Lower leg skin (tissue), 4 donors: Measurements from ENCODE around the gene SOX6. TPM values are rescaled to one million over a fixed set of nuclear protein-coding genes. Genes with fewer than 3 reads are reported as not detected.
"Not testable (repeated sequence)": the region's sequence is repeated elsewhere in the genome, so short reads cannot be mapped to it uniquely, and the experiment has no call there.

Experiments used
- DNase-seq, 2 donors: peaks; one replicate each; pipeline ENCODE4 v3.0.0-alpha.2; 2019; ENCODE audit warnings: low spot score in 2 of 2
- H3K4me3 ChIP-seq: fragments of 200-600 bp; sonication (generic); 2 replicates; pipeline ENCODE4 v1.5.1; 2017; ENCODE audit warnings: mild to moderate bottlenecking, low read depth; ENCODE audit not compliant: poor library complexity, severe bottlenecking
- POLR2A ChIP-seq, 2 donors: fragments of 450-650 bp; IDR thresholded peaks; one replicate each; pipeline ENCODE4 v1.6.1; 2016 to 2017; ENCODE audit warnings: antibody characterized with exemption in 2 of 2, mild to moderate bottlenecking in 1 of 2, moderate library complexity in 1 of 2
- WGBS, 2 donors: methylation state at CpG; one replicate each; pipeline ENCODE4 v1.1.5; 2018; 5-methylcytosine and 5-hydroxymethylcytosine counted together
- intact Hi-C: fragments of 100-400 bp; cut with DNase I; formaldehyde crosslinking; loops from one replicate; pipeline ENCODE4 v1.15.0; 2023; ENCODE audit warnings: low total_unique reads
- total RNA-seq, 4 donors: library from RNA; depleted of rRNA; stranded (reverse); fragments of >200 nt; gene quantifications; one replicate each; pipeline ENCODE4 v1.1.0, GENCODE V29; 2016
- TF ChIP-seq, protein P1 (sequence below), 3 donors: fragments of 450-650 bp; IDR thresholded peaks; one replicate each; pipeline ENCODE4 v1.5.1; 2016; ENCODE audit warnings: antibody characterized with exemption in 3 of 3, mild to moderate bottlenecking in 3 of 3, moderate library complexity in 2 of 3

Gene SOX6
- total RNA-seq, 4 donors from 2014 or later, result 11.2 to 31.8 (median 11.6) TPM

DNA sequence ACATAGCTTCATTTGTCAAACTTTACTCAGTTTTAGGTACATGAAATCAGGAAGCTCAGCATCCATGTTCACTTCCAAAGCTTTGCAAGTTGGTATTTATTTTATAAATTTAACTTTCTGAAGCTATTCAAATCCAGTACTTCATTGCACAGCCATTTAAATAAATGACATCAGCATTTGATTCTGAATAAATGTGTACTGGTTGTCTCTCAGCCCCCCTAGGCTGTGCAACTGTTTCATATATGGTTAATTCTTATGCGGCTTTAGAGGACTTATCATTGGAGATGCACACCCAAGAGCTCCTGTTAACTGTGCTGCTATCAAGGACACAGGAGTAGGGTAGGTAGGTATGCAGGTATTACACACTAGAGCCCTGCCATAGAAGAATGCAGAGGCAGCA is 325.1 kb downstream of the SOX6 start:
- no peak overlapping the region for H3K4me3 ChIP-seq
- DNase-seq, result no peak
- 83 to 96% methylated on average over 1 of the region's 1 CpG for WGBS, 2 donors
- no peak for TF ChIP-seq POLR2A (IDR thresholded peaks at IDR 0.05)
- TF ChIP-seq, protein P1, sequence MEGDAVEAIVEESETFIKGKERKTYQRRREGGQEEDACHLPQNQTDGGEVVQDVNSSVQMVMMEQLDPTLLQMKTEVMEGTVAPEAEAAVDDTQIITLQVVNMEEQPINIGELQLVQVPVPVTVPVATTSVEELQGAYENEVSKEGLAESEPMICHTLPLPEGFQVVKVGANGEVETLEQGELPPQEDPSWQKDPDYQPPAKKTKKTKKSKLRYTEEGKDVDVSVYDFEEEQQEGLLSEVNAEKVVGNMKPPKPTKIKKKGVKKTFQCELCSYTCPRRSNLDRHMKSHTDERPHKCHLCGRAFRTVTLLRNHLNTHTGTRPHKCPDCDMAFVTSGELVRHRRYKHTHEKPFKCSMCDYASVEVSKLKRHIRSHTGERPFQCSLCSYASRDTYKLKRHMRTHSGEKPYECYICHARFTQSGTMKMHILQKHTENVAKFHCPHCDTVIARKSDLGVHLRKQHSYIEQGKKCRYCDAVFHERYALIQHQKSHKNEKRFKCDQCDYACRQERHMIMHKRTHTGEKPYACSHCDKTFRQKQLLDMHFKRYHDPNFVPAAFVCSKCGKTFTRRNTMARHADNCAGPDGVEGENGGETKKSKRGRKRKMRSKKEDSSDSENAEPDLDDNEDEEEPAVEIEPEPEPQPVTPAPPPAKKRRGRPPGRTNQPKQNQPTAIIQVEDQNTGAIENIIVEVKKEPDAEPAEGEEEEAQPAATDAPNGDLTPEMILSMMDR (IDR thresholded peaks at IDR 0.05), result no peak
- intact Hi-C loops, result no loop called here

DNA sequence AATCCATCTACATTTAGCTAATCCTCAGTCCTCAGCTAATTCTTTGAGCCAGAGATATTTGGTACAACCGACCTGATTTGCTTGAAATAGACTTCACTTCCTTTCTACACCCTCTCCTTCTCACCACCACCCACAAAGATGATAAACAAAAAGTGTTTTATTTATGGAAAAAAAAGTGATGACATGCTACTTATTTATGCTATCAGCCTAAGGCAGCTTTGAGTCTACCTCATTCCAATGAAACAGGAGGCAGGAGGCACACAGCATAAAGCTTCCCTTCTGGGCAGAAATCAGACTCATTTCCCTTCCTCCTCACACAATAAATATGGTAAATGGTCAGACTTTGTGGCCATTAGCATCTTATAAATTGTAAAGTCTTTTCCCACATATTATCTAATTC is 325.7 kb downstream of the SOX6 start:
- 27 to 29% methylated on average over 1 of the region's 1 CpG for WGBS, 2 donors
- intact Hi-C loops, result no loop called here
- DNase-seq, result no peak
- TF ChIP-seq, protein P1 (IDR thresholded peaks at IDR 0.05), result no peak
- TF ChIP-seq POLR2A (IDR thresholded peaks at IDR 0.05), result no peak
- no peak overlapping the region for H3K4me3 ChIP-seq

DNA sequence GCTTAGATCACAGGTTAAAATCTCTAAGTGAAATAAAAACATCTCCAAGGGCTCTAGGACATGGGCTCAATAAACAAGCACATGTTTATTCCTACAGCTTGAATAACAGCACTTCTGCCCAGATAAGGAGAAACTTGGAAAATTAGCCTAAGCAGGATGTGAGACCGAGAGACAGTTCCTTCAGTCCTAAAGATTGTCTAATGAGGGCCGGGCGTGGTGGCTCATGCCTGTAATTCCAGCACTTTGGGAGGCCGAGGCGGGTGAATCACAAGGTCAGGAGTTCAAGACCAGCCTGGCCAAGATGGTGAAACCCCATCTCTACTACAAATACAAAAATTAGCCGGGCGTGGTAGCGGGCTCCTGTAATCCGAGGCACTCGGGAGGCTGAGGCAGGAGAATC is 327.2 kb downstream of the SOX6 start:
- H3K4me3 ChIP-seq, DNase-seq, intact Hi-C loops: not testable (repeated sequence)
- 95 to 97% methylated on average over 10 of the region's 10 CpGs for WGBS, 2 donors

DNA sequence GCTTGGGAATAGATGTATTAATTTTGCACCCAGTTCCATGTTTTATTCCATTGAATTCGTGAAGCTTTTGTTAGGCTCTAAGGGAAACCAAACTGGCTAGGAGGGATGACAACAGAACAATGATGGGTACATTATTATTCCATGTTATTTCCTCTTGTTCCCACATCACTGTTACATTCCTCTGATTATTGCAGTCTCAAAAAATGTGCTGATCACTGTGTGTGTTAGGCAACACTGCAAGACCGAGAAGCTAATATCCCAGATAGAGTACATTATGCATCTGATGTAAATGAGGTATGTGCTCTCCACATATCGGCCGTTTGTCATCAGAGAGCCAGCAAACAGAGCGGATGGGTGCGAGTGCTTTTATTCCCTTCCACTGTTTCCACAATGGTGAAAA is 327.9 kb downstream of the SOX6 start:
- WGBS, 2 donors, result 77 to 89% methylated on average over 6 of the region's 6 CpGs
- no peak overlapping the region for H3K4me3 ChIP-seq
- intact Hi-C loops, result no loop called here
- DNase-seq, result no peak
- TF ChIP-seq POLR2A (IDR thresholded peaks at IDR 0.05), result no peak
- TF ChIP-seq, protein P1 (IDR thresholded peaks at IDR 0.05), result no peak

DNA sequence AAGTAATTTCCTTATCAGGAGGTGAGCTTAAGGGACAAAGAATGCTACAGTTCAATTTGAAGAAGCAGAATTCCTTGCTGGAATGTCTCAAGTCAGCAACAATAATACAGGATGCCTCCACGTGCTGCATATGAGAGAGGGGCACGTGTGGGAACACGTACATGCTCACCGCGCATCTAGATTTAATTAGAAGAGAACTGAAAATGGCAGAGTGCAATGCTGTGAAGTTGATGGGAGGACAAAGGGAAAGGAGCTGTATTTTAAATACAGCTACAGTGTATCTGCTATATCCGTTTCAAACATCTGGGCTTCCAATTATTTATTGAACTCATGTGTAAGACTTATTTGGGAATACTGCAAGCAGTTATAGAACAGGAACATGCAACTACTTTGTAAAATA is 328.7 kb downstream of the SOX6 start:
- intact Hi-C loops, result no loop called here
- WGBS, 2 donors, result 70 to 78% methylated on average over 6 of the region's 6 CpGs
- H3K4me3 ChIP-seq, result no peak overlapping the region
- DNase-seq, result no peak
- TF ChIP-seq, protein P1 (IDR thresholded peaks at IDR 0.05), result no peak
- no peak for TF ChIP-seq POLR2A (IDR thresholded peaks at IDR 0.05)

DNA sequence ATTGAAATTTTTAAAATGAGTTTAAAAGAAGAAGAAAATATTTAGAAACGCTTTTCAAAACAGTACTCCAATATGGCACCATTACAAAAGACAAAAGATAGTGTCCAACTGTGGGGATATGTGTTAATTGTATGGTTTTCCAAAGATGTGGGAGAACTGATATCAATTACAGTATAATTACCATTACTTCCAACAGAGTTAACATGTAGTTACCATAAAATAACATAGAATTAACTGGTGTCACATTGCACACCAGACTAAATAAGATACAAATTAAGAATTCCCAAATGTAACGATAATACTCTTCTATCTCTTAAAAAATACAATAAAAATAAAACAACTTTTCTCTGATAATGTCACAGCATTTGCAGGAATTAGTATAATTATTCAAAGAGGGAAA is 329.5 kb downstream of the SOX6 start:
- no peak for DNase-seq
- 90 to 94% methylated on average over 2 of the region's 2 CpGs for WGBS, 2 donors
- intact Hi-C loops, result no loop called here
- TF ChIP-seq POLR2A (IDR thresholded peaks at IDR 0.05), result no peak
- TF ChIP-seq, protein P1 (IDR thresholded peaks at IDR 0.05), result no peak
- no peak overlapping the region for H3K4me3 ChIP-seq
